Measurements from ENCODE around the gene INSR. TPM values are rescaled to one million over a fixed set of nuclear protein-coding genes. Genes with fewer than 3 reads are reported as not detected.

INSR gene
- total and polyA plus RNA-seq, 8 donors = 14.0 to 22.8 (median 18.2) TPM

DNA sequence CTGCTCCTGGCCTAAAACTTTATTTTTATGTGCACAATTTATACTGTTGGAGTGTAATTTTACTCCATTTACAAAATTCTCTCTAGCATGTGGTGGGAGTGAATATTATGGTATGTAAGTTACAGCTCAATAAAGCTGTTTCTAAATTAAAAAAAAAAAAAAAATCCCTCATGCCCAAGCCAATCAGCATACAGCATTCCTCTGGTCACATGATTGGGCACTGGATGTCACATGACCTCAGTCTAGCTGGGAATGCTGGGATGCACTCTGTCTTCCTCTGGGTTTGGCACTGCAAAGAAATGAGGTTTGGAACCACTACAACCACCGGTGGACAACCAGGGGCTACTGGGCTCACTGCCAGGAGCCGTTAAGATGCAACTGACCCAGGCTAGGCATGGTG, 157.1 kb downstream of the INSR start:
- Histone ChIP-seq H3K4me1 (no peaks in the 10 kb centered on the region), H3K9me3 (no peaks in the 10 kb centered on the region), H3K36me3 (peaks cover 0 to 38% of the 10 kb centered on the region in 2 donors), H3K27me3 (no peaks in the 10 kb centered on the region), H3K27ac (no peak overlapping the region), H3K4me3 (no peak overlapping the region)
- intact Hi-C loops (cut with DNase I) = no loop called here
- DNase-seq (no peak), ATAC-seq (no peak)
- TF ChIP-seq, protein P1, sequence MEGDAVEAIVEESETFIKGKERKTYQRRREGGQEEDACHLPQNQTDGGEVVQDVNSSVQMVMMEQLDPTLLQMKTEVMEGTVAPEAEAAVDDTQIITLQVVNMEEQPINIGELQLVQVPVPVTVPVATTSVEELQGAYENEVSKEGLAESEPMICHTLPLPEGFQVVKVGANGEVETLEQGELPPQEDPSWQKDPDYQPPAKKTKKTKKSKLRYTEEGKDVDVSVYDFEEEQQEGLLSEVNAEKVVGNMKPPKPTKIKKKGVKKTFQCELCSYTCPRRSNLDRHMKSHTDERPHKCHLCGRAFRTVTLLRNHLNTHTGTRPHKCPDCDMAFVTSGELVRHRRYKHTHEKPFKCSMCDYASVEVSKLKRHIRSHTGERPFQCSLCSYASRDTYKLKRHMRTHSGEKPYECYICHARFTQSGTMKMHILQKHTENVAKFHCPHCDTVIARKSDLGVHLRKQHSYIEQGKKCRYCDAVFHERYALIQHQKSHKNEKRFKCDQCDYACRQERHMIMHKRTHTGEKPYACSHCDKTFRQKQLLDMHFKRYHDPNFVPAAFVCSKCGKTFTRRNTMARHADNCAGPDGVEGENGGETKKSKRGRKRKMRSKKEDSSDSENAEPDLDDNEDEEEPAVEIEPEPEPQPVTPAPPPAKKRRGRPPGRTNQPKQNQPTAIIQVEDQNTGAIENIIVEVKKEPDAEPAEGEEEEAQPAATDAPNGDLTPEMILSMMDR (IDR thresholded peaks at IDR 0.05) = no peak

DNA sequence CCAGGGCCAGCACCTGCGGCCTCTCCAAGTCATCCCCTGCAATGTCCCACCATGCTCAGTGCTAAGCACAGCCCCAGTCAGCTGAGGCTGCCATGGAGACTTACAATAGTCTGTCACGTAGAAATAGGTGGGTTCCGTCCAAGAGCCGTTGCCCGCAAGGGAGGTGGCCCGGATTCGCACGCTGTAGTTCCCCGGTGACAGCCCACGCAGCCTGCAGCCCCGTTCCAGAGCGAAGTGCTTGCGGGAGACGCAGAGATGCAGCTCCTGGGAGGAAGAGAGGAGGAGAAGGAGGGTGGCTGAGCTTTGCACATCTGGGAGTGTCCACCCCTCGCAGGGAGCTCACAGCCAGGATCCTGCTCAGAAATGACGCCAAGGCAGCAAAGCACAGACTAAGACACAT, 162.2 kb downstream of the INSR start:
- DNase-seq = no peak
- Histone ChIP-seq H3K4me1 (no peaks in the 10 kb centered on the region), H3K9me3 (no peaks in the 10 kb centered on the region), H3K4me3 (no peak overlapping the region), H3K27ac (no peak overlapping the region), H3K27me3 (no peaks in the 10 kb centered on the region), H3K36me3 (peaks cover 0 to 53% of the 10 kb centered on the region in 2 donors)
- intact Hi-C loops (cut with DNase I) = no loop called here
- ATAC-seq = no peak
- TF ChIP-seq, protein P1 (IDR thresholded peaks at IDR 0.05) = no peak

DNA sequence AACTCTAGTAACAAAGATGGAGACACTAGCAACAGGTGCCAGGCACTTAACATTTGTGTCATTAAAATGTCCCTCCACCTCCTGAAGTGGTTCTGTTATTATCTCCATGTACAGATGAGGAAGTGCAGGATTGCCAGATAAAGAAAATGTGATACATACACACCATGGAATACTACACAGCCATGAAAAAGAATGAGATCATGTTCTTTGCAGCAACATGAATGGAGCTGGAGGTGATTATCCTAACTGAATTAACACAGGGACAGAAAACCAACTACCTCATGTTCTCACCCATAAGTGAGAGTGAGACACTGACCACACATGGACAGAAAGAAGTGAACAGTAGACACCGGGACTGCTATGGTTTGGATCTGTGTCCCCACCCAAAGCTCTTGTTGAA, 164.2 kb downstream of the INSR start:
- DNase-seq (no peak), ATAC-seq (no peak)
- TF ChIP-seq, protein P1 (IDR thresholded peaks at IDR 0.05) = no peak
- H3K4me3 ChIP-seq = no peak overlapping the region
- H3K27me3 ChIP-seq = no peaks in the 10 kb centered on the region
- no peaks in the 10 kb centered on the region for H3K4me1 ChIP-seq
- H3K36me3 ChIP-seq = peaks cover 0 to 72% of the 10 kb centered on the region in 2 donors
- intact Hi-C loops (cut with DNase I) = no loop called here
- H3K9me3 ChIP-seq = peaks cover 0 to 19% of the 10 kb centered on the region in 2 donors
- H3K27ac ChIP-seq = no peak overlapping the region

DNA sequence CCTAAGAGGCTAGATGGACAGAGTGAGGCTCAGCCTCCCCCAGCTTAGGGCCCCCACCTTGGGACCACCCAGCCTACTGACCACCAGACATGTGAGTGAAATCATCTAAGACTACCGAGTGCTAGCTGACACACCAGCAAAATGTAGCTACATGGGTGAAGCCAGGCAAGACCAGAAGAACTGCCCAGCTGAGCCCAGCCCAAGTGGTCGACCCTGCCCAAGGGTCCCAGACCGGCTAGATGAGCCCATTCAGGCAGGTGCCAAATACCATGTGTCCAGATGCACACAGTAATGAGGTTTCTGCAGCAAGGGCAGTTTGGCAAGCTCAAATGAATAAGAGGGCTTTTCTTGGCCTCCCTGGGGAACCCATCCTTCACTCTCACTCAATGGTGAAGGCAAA, 168.1 kb downstream of the INSR start:
- Histone ChIP-seq H3K4me3 (no peak overlapping the region), H3K27ac (no peak overlapping the region), H3K36me3 (peaks cover 0 to 90% of the 10 kb centered on the region in 2 donors), H3K9me3 (peaks cover 0 to 19% of the 10 kb centered on the region in 2 donors), H3K27me3 (no peaks in the 10 kb centered on the region), H3K4me1 (no peaks in the 10 kb centered on the region)
- intact Hi-C loops (cut with DNase I) = no loop called here
- no peak for ATAC-seq
- no peak for DNase-seq
- TF ChIP-seq, protein P1 (IDR thresholded peaks at IDR 0.05) = no peak

DNA sequence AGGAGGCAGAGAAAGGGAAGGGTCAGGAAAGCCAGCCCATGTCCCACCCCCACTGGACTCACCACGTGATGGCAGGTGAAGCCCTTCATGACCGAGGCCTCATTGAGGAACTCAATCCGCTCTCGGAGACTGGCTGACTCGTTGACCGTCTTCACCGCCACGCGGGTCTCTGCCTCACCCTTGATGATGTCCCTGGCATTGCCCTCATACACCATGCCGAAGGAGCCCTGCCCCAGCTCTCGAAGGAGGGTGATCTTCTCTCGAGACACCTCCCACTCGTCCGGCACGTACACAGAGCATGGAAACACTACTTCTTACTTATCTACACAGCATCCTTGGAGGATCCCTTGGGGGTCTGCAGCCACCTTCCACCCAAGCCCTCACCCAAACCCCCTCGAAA, 169.0 kb downstream of the INSR start:
- no peak for ATAC-seq
- no peak overlapping the region for H3K4me3 ChIP-seq
- no peak for DNase-seq

More for the DNA sequence above, 169.0 kb downstream of the INSR start:
- Histone ChIP-seq H3K4me1 (no peaks in the 10 kb centered on the region), H3K9me3 (peaks cover 0 to 19% of the 10 kb centered on the region in 2 donors), H3K27me3 (no peaks in the 10 kb centered on the region), H3K36me3 (peaks cover 0 to 90% of the 10 kb centered on the region in 2 donors), H3K27ac (no peak overlapping the region)
- TF ChIP-seq, protein P1 (IDR thresholded peaks at IDR 0.05) = no peak
- intact Hi-C loops (cut with DNase I) = no loop called here

Measured in left lung (tissue), 10 donors.